GM12878 (cell line): Measurements from ENCODE around the gene CAPN3. TPM values are rescaled to one million over a fixed set of nuclear protein-coding genes. Genes with fewer than 3 reads are reported as not detected.

Experiments used
- ATAC-seq: fragments of 200-7000 bp; cut with Tn5 transposase; 3 replicates; pipeline ENCODE4 v1.9.1; 2020; ENCODE audit warnings: mild to moderate bottlenecking, moderate library complexity
- BruUV-seq: library from RNA; stranded (reverse); fragments of 400-500 nt; replicated peaks from 2 replicates; lab custom pipeline; 2021; lab: Mats Ljungman, UMichigan
- CTCF ChIA-PET: fragments of 300-600 bp; sonication (Branson Sonifier 250); formaldehyde crosslinking; extraction: SDS; loops from one replicate; lab custom pipeline; 2021; ENCODE audit warnings: inconsistent platforms; lab: Yijun Ruan, JAX
- POLR2A ChIA-PET: fragments of 350-600 bp; formaldehyde crosslinking; extraction: SDS; loops from one replicate; lab custom pipeline; 2021; ENCODE audit warnings: inconsistent platforms; lab: Charles Lee
- RAD21 ChIA-PET: fragments of 300-600 bp; sonication (Branson Sonifier 250); formaldehyde crosslinking; loops from one replicate; lab custom pipeline; 2023; ENCODE audit warnings: antibody characterized with exemption; ENCODE audit not compliant: unreplicated experiment; lab: Charles Lee
- SMC1A ChIA-PET: fragments of 300-600 bp; sonication (Branson Sonifier 250); formaldehyde crosslinking; loops from one replicate; lab custom pipeline; 2023; ENCODE audit not compliant: unreplicated experiment, uncharacterized antibody; lab: Charles Lee
- DNase-seq: peaks from one replicate; pipeline ENCODE4 v3.0.0-alpha.2; 2011; ENCODE audit warnings: low read depth, low spot score
- FAIRE-seq: peaks from 3 replicates; lab custom pipeline; 2011; peaks lifted over from hg19 to GRCh38; lab: Jason Lieb, UNC
- H2AFZ ChIP-seq: 2 replicates; pipeline ENCODE4 v1.6.0; 2011; ENCODE audit warnings: low read depth, low read length, control low read depth; ENCODE audit not compliant: control insufficient read depth
- H3K27ac ChIP-seq: 2 replicates; pipeline ENCODE4 v1.5.1; 2011; ENCODE audit warnings: control low read depth; ENCODE audit not compliant: control insufficient read depth, insufficient read depth
- H3K27me3 ChIP-seq, 2 experiments: replicated peaks in 1 of 2; 2 replicates each; pipeline versions ENCODE4 v1.6.0 to v1.6.1; 2011; ENCODE audit warnings: low read length in 1 of 2; ENCODE audit not compliant: control insufficient read depth in 2 of 2, insufficient read depth in 2 of 2
- H3K36me3 ChIP-seq, 2 experiments: 2 replicates each; pipeline ENCODE4 v1.5.1; 2011; ENCODE audit warnings: low read length in 1 of 2; ENCODE audit not compliant: control insufficient read depth in 2 of 2, insufficient read depth in 2 of 2
- H3K4me1 ChIP-seq: 2 replicates; pipeline ENCODE4 v1.6.1; 2011; ENCODE audit warnings: mild to moderate bottlenecking, low read length, moderate library complexity, mixed read lengths; ENCODE audit not compliant: control insufficient read depth, insufficient read depth
- H3K4me2 ChIP-seq: 2 replicates; pipeline ENCODE4 v1.6.0; 2011; ENCODE audit warnings: control low read depth; ENCODE audit not compliant: control insufficient read depth, insufficient read depth
- H3K4me3 ChIP-seq: fragments of 200-600 bp; sonication (generic); 2 replicates; pipeline ENCODE4 v1.5.1; 2016
- H3K79me2 ChIP-seq: 2 replicates; pipeline ENCODE4 v1.6.0; 2011; ENCODE audit warnings: low read length; ENCODE audit not compliant: control insufficient read depth, insufficient read depth
- H3K9ac ChIP-seq: 2 replicates; pipeline ENCODE4 v1.8.0; 2011; ENCODE audit warnings: low read length, control low read depth, mixed read lengths; ENCODE audit not compliant: control insufficient read depth, insufficient read depth
- H3K9me3 ChIP-seq: replicated peaks from 3 replicates; pipeline ENCODE4 v1.5.1; 2011; ENCODE audit warnings: mild to moderate bottlenecking, low read length; ENCODE audit not compliant: control insufficient read depth, insufficient read depth
- H4K20me1 ChIP-seq: 2 replicates; pipeline ENCODE4 v1.6.0; 2011; ENCODE audit not compliant: control insufficient read depth, insufficient read depth
- KAT2A ChIP-seq: conservative IDR thresholded peaks from 2 replicates; pipeline ENCODE4 v1.6.1; 2011; ENCODE audit warnings: low read depth, low read length; ENCODE audit not compliant: control insufficient read depth
- NFIC ChIP-seq: IDR thresholded peaks from 2 replicates; pipeline ENCODE4 v1.6.1; 2012; ENCODE audit warnings: low read depth, mild to moderate bottlenecking, inconsistent platforms, low read length, moderate library complexity
- NFYB ChIP-seq: IDR thresholded peaks from 2 replicates; pipeline ENCODE4 v1.6.1; 2011; ENCODE audit warnings: low read depth, mild to moderate bottlenecking, low read length, improper control_type of control experiment, moderate library complexity; ENCODE audit not compliant: insufficient read depth
- NR2C1 ChIP-seq: fragments of 450-650 bp; IDR thresholded peaks from 2 replicates; pipeline ENCODE4 v1.6.1; 2017; ENCODE audit warnings: antibody characterized with exemption, mild to moderate bottlenecking, moderate library complexity
- POLR2AphosphoS5 ChIP-seq: IDR thresholded peaks from 2 replicates; pipeline ENCODE4 v1.6.1; 2011; ENCODE audit warnings: mild to moderate bottlenecking, low read length, inconsistent platforms
- SMARCA5 ChIP-seq: fragments of 450-650 bp; IDR thresholded peaks from 2 replicates; pipeline ENCODE4 v1.6.1; 2017; ENCODE audit warnings: mild to moderate bottlenecking
- USF2 ChIP-seq: IDR thresholded peaks from 2 replicates; pipeline ENCODE4 v1.6.1; 2011; ENCODE audit warnings: low read depth, low read length, improper control_type of control experiment, borderline replicate concordance
- ZBED1 ChIP-seq: IDR thresholded peaks from 2 replicates; pipeline ENCODE4 v1.6.1; 2016; ENCODE audit warnings: borderline replicate concordance
- ZNF687 ChIP-seq: fragments of 450-650 bp; IDR thresholded peaks from 2 replicates; pipeline ENCODE4 v1.6.1; 2017; ENCODE audit warnings: mild to moderate bottlenecking, moderate library complexity
- ZZZ3 ChIP-seq: IDR thresholded peaks from 2 replicates; pipeline ENCODE4 v1.6.1; 2011; ENCODE audit warnings: low read depth; ENCODE audit not compliant: control insufficient read depth, insufficient read length
- WGBS: methylation state at CpG from one replicate; pipeline ENCODE4 v1.1.6; 2016; ENCODE audit warnings: low lambda C conversion rate; ENCODE audit not compliant: insufficient replicate concordance, insufficient coverage; ENCODE audit errors: missing lambda C conversion rate; 5-methylcytosine and 5-hydroxymethylcytosine counted together
- in situ Hi-C: fragments of 300-500 bp; cut with MboI; formaldehyde crosslinking; loops from 9 replicates; pipeline ENCODE4 v1.14.3; 2018; ENCODE audit warnings: mixed read lengths
- intact Hi-C: fragments of 100-400 bp; cut with micrococcal nuclease; formaldehyde crosslinking; loops from one replicate; pipeline ENCODE4 v1.14.2; 2022; ENCODE audit not compliant: unreplicated experiment
- polyA plus RNA-seq, 11 experiments: library from polyadenylated mRNA; depleted of rRNA in 4 of 11; unstranded in 6 of 11; stranded (reverse) in 5 of 11; fragments of >200 nt; fragmentation: Nextera tagmentation in 4 of 11; fragmentation: Illumina TruSeq in 1 of 11; extraction: Ambion mirVana in 4 of 11; extraction: Trizol in 1 of 11; gene quantifications; 1 replicate in 1 of 11; 2 replicates in 10 of 11; pipeline versions ENCODE4 v1.2.1 to v1.2.3, GENCODE V29; 2011 to 2016; ENCODE audit warnings: inconsistent platforms in 2 of 11, missing spikeins in 2 of 11, low read depth in 1 of 11
- total RNA-seq, 4 experiments: library from RNA; depleted of rRNA in 3 of 4; stranded (reverse); fragments of >200 nt in 3 of 4; fragmentation: Illumina TruSeq in 1 of 4; extraction: Trizol in 1 of 4; gene quantifications; 2 replicates each; pipeline versions ENCODE4 v1.2.1 to v1.2.3, GENCODE V29; 2013 to 2021
- TF ChIP-seq, protein P1 (sequence below): IDR thresholded peaks from 2 replicates; pipeline ENCODE4 v1.6.1; 2011; ENCODE audit warnings: borderline replicate concordance, low read depth, mild to moderate bottlenecking, moderate library complexity, mixed read lengths, low read length; ENCODE audit not compliant: insufficient read depth; ENCODE audit errors: extremely low read length
- TF ChIP-seq, protein P2 (sequence below): IDR thresholded peaks from 2 replicates; pipeline ENCODE4 v1.6.1; 2012; ENCODE audit warnings: mild to moderate bottlenecking, low read depth, low read length

The CAPN3 gene
- total and polyA plus RNA-seq, 10 of the 15 experiments (the other 5 are each of a cell fraction or from before 2014, with no cell fraction given), result 1.1 to 3.8 (median 2.4) TPM

DNA sequence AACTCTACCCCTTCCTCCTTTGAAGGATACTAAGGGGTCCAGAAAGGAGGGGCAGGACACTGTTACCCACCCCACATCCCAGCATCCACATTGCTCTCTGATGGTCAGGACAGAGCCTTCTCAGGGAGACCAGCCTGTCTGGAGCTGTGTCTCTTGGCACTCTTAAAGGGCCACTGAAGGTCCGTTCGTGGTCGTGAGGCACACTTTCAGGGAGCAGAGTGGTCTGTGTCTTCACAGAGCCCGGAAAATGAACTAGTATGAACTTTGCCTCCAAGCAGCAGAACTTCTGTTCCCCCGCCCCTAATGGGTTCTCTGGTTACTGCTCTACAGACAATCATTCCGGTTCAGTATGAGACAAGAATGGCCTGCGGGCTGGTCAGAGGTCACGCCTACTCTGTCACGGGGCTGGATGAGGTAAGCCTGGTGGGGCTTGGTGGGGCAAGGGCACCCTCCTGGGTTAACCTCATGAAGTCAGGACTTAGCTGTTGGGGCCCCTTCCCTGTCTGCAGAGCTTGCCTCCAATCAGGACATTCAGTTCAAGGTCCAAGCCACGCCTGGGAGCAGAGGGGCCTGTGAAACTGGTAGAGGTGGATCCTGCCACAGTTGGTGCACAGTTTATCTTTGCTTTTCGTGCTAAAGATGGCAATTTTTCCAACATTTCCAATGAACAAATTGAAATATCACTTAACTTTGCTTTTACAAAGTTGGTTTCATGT lies 33.2 kb downstream of the CAPN3 start:
- RAD21 ChIA-PET, result no interaction called here
- no peak for ATAC-seq
- Histone ChIP-seq H4K20me1 (no peaks in the 10 kb centered on the region), H3K4me3 (no peak overlapping the region), H3K4me1 (no peaks in the 10 kb centered on the region), H3K27me3 (no peaks in the 10 kb centered on the region), H3K36me3 (no peaks in the 10 kb centered on the region), H3K9me3 (no peaks in the 10 kb centered on the region), H3K9ac (no peak overlapping the region), H3K4me2 (no peak overlapping the region), H3K27ac (no peak overlapping the region), H2AFZ (no peak overlapping the region), H3K79me2 (no peaks in the 10 kb centered on the region)
- SMC1A ChIA-PET, result no interaction called here
- no peak for FAIRE-seq
- CTCF ChIA-PET, result interaction anchor here (1.2 kb wide), 1 partner anchor 25 kb away, joined by 3 read pairs; no protein-coding TSS in a partner anchor
- WGBS, result 72% methylated on average over 11 of the region's 11 CpGs
- intact Hi-C loops, result no loop called here
- BruUV-seq, result no TSS peak
- in situ Hi-C loops, result no loop called here
- POLR2A ChIA-PET, result no interaction called here
- DNase-seq, result no peak
- TF ChIP-seq ZNF687 (no peak), ZZZ3 (no peak), NFIC (no peak), KAT2A (no peak), ZBED1 (no peak), USF2 (no peak), NR2C1 (no peak), POLR2AphosphoS5 (no peak), SMARCA5 (no peak), NFYB (no peak)
- TF ChIP-seq, protein P1, sequence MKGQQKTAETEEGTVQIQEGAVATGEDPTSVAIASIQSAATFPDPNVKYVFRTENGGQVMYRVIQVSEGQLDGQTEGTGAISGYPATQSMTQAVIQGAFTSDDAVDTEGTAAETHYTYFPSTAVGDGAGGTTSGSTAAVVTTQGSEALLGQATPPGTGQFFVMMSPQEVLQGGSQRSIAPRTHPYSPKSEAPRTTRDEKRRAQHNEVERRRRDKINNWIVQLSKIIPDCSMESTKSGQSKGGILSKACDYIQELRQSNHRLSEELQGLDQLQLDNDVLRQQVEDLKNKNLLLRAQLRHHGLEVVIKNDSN, result no peak
- TF ChIP-seq, protein P2, sequence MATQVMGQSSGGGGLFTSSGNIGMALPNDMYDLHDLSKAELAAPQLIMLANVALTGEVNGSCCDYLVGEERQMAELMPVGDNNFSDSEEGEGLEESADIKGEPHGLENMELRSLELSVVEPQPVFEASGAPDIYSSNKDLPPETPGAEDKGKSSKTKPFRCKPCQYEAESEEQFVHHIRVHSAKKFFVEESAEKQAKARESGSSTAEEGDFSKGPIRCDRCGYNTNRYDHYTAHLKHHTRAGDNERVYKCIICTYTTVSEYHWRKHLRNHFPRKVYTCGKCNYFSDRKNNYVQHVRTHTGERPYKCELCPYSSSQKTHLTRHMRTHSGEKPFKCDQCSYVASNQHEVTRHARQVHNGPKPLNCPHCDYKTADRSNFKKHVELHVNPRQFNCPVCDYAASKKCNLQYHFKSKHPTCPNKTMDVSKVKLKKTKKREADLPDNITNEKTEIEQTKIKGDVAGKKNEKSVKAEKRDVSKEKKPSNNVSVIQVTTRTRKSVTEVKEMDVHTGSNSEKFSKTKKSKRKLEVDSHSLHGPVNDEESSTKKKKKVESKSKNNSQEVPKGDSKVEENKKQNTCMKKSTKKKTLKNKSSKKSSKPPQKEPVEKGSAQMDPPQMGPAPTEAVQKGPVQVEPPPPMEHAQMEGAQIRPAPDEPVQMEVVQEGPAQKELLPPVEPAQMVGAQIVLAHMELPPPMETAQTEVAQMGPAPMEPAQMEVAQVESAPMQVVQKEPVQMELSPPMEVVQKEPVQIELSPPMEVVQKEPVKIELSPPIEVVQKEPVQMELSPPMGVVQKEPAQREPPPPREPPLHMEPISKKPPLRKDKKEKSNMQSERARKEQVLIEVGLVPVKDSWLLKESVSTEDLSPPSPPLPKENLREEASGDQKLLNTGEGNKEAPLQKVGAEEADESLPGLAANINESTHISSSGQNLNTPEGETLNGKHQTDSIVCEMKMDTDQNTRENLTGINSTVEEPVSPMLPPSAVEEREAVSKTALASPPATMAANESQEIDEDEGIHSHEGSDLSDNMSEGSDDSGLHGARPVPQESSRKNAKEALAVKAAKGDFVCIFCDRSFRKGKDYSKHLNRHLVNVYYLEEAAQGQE, result no peak
